GM18909 (cell line): ENCODE data around the gene ANO3.
"Not testable (repeated sequence)": the region's sequence is repeated elsewhere in the genome, so short reads cannot be mapped to it uniquely, and the experiment has no call there.

Source experiments
- ATAC-seq: cut with Tn5 transposase; IDR thresholded peaks from one replicate; pipeline ENCODE4 v1.9.1; 2021; ENCODE audit warnings: mild to moderate bottlenecking; ENCODE audit not compliant: unreplicated experiment, poor library complexity

The ANO3 gene

GRCh38 chr11:26608507-26609146 lies 276.7 kb downstream of the ANO3 start:
- no peak for ATAC-seq

GRCh38 chr11:26613759-26614158 lies 281.8 kb downstream of the ANO3 start:
- ATAC-seq, result no peak

- ATAC-seq, result no peak
Measured at GRCh38 chr11:26618441-26618840, 286.5 kb downstream of the ANO3 start.

GRCh38 chr11:26620282-26621045 lies 288.5 kb downstream of the ANO3 start:
- no peak for ATAC-seq

- no peak for ATAC-seq
Measured at GRCh38 chr11:26621132-26621531, 289.2 kb downstream of the ANO3 start.

- ATAC-seq, result no peak
Measured at GRCh38 chr11:26622181-26622580, 290.3 kb downstream of the ANO3 start.

- ATAC-seq, result no peak
Measured at GRCh38 chr11:26623076-26623659, 291.2 kb downstream of the ANO3 start.

- ATAC-seq, result no peak
Measured at GRCh38 chr11:26626346-26626745, 294.4 kb downstream of the ANO3 start.

- ATAC-seq, result peak; percentile 42
Measured at GRCh38 chr11:26632691-26633159, 300.8 kb downstream of the ANO3 start.

GRCh38 chr11:26643314-26643713 lies 311.4 kb downstream of the ANO3 start:
- not testable (repeated sequence) for ATAC-seq

GRCh38 chr11:26649884-26650283 lies 318.0 kb downstream of the ANO3 start:
- ATAC-seq, result peak; percentile 92

GRCh38 chr11:26651916-26652315 lies 320.0 kb downstream of the ANO3 start:
- no peak for ATAC-seq

- ATAC-seq, result no peak
Measured at GRCh38 chr11:26655287-26655686, 323.4 kb downstream of the ANO3 start.

GRCh38 chr11:26662916-26663315 lies 331.0 kb downstream of the ANO3 start:
- no peak for ATAC-seq

- no peak for ATAC-seq
Measured at GRCh38 chr11:26665036-26665435, 333.1 kb downstream of the ANO3 start.

GRCh38 chr11:26665946-26666345 lies 334.0 kb downstream of the ANO3 start:
- no peak for ATAC-seq

GRCh38 chr11:26675233-26675928 lies 343.5 kb downstream of the ANO3 start:
- no peak for ATAC-seq

GRCh38 chr11:26676641-26677040 lies 344.7 kb downstream of the ANO3 start:
- no peak for ATAC-seq

- ATAC-seq, result no peak
Measured at GRCh38 chr11:26677566-26677965, 345.6 kb downstream of the ANO3 start.

- ATAC-seq, result no peak
Measured at GRCh38 chr11:26687351-26687750, 355.4 kb downstream of the ANO3 start.

GRCh38 chr11:26688701-26689100 lies 356.8 kb downstream of the ANO3 start:
- no peak for ATAC-seq
